Hepatocyte (in vitro differentiated cells): ENCODE results near the gene HAS3.

ENCODE experiments used
- CTCF ChIP-seq: fragments of 200-600 bp; sonication (generic); IDR thresholded peaks from 2 replicates; pipeline ENCODE4 v1.5.1; 2016; ENCODE audit warnings: antibody characterized with exemption, mild to moderate bottlenecking; ENCODE audit not compliant: poor library complexity
- EZH2 ChIP-seq: fragments of 200-600 bp; sonication (generic); IDR thresholded peaks from 2 replicates; pipeline ENCODE4 v1.6.1; 2016; ENCODE audit warnings: antibody characterized with exemption, mild to moderate bottlenecking, borderline replicate concordance
- EZH2phosphoT487 ChIP-seq: fragments of 200-600 bp; sonication (generic); IDR thresholded peaks from one replicate; pipeline ENCODE4 v1.6.1; 2018; ENCODE audit warnings: antibody characterized with exemption, mild to moderate bottlenecking, low read depth, moderate library complexity; ENCODE audit not compliant: unreplicated experiment, severe bottlenecking

- no peak for TF ChIP-seq CTCF
- TF ChIP-seq EZH2phosphoT487, result no peak
- no peak for TF ChIP-seq EZH2
These were observed 11.0 kb upstream of the HAS3 start for GRCh38 chr16:69094501-69094900.
